Spleen (tissue), 11 donors: ENCODE data around the gene IFT172. TPM values are rescaled to one million over a fixed set of nuclear protein-coding genes. Genes with fewer than 3 reads are reported as not detected.

Source experiments
- DNase-seq: peaks from one replicate; pipeline ENCODE4 v3.0.0-alpha.2; 2020
- H3K27ac ChIP-seq, 8 donors: fragments of 200-600 bp; sonication (generic) in 7 of 8; 1 replicate in 4 of 8; 2 replicates in 4 of 8; pipeline versions ENCODE4 v1.5.0 to v1.8.0; 2016 to 2021; ENCODE audit warnings: inconsistent platforms in 4 of 8, mild to moderate bottlenecking in 4 of 8, moderate library complexity in 1 of 8
- H3K27me3 ChIP-seq, 7 donors: fragments of 200-600 bp; sonication (generic) in 6 of 7; replicated peaks in 1 of 7; 1 replicate in 4 of 7; 2 replicates in 3 of 7; pipeline versions ENCODE4 v1.5.0 to v1.8.0; 2016 to 2021; ENCODE audit warnings: inconsistent platforms in 3 of 7, mild to moderate bottlenecking in 1 of 7
- H3K36me3 ChIP-seq, 6 donors: fragments of 200-600 bp; sonication (generic) in 5 of 6; 1 replicate in 4 of 6; 2 replicates in 2 of 6; pipeline versions ENCODE4 v1.5.0 to v1.8.0; 2016 to 2021; ENCODE audit warnings: inconsistent platforms in 2 of 6
- H3K4me1 ChIP-seq, 6 donors: fragments of 200-600 bp; sonication (generic) in 5 of 6; 1 replicate in 3 of 6; 2 replicates in 3 of 6; pipeline versions ENCODE4 v1.5.0 to v1.8.0; 2016 to 2021; ENCODE audit warnings: inconsistent platforms in 3 of 6
- H3K4me3 ChIP-seq, 8 donors: fragments of 200-600 bp; sonication (generic) in 7 of 8; 1 replicate in 4 of 8; 2 replicates in 4 of 8; pipeline versions ENCODE4 v1.5.0 to v1.8.0; 2016 to 2021; ENCODE audit warnings: inconsistent platforms in 4 of 8, mild to moderate bottlenecking in 4 of 8, moderate library complexity in 2 of 8
- H3K9me3 ChIP-seq, 8 donors: fragments of 200-600 bp; sonication (generic) in 7 of 8; 1 replicate in 4 of 8; 2 replicates in 4 of 8; pipeline versions ENCODE4 v1.5.0 to v1.8.0; 2016 to 2021; ENCODE audit warnings: inconsistent platforms in 4 of 8
- POLR2A ChIP-seq, 3 donors: fragments of 450-650 bp; IDR thresholded peaks; one replicate each; pipeline ENCODE4 v1.5.1; 2017; ENCODE audit warnings: antibody characterized with exemption in 3 of 3, mild to moderate bottlenecking in 1 of 3
- POLR2AphosphoS5 ChIP-seq, 3 donors: sonication (generic); formaldehyde crosslinking; IDR thresholded peaks; one replicate each; pipeline ENCODE4 v1.5.1; 2017; ENCODE audit warnings: antibody characterized with exemption in 3 of 3
- WGBS, 5 donors: extraction: QIAGEN DNeasy Blood & Tissue Kit in 3 of 5; methylation state at CpG; one replicate each; pipeline versions ENCODE4 v1.1.5 to v1.1.7; 2013 to 2018; 5-methylcytosine and 5-hydroxymethylcytosine counted together
- intact Hi-C: fragments of 100-400 bp; cut with DNase I; formaldehyde crosslinking; loops from one replicate; pipeline ENCODE4 v1.15.0; 2023; ENCODE audit warnings: low total_unique reads
- polyA plus RNA-seq, 3 donors: library from polyadenylated mRNA; stranded (reverse); fragments of 200-250 nt; gene quantifications; one replicate each; pipeline ENCODE4 v1.2.1, GENCODE V29; 2013
- total RNA-seq, 7 donors: library from RNA; depleted of rRNA in 3 of 7; stranded (reverse); fragments of >200 nt in 3 of 7; fragmentation: NEBNext Ultra II Directional in 4 of 7; extraction: Animal tissue kit (Norgen Biotek cat#: 25700) in 4 of 7; gene quantifications; one replicate each; pipeline versions ENCODE4 v1.1.0 to v1.2.1, GENCODE V29; 2016 to 2021
- TF ChIP-seq, protein P1 (sequence below), 11 experiments: fragments of 200-600 bp in 7 of 11; fragments of 450-650 bp in 4 of 11; sonication (generic) in 4 of 11; IDR thresholded peaks in 8 of 11; conservative IDR thresholded peaks in 3 of 11; 1 replicate in 7 of 11; 2 replicates in 4 of 11; pipeline versions ENCODE4 v1.4.0 to v1.8.0; 2016 to 2021; ENCODE audit warnings: antibody characterized with exemption in 11 of 11, inconsistent platforms in 4 of 11, mild to moderate bottlenecking in 1 of 11
- donor health status: healthy with polysubstance abuse.
- donor health status: DM: no; HTN: no; CAD: no; lungs with moderate emphysema.
- donor health status: DM: no; HTN: no; CAD: no.
- donor health status: Bipolar disorder and iron deficiency.
- donor health status: healthy.
- donor health status: DM: no; HTN: no; CAD: no.
- donor health status: DM: yes; HTN: yes; CAD: no.

The IFT172 gene
- total and polyA plus RNA-seq, 10 donors: 14.4 to 48.4 (median 35.1) TPM

DNA sequence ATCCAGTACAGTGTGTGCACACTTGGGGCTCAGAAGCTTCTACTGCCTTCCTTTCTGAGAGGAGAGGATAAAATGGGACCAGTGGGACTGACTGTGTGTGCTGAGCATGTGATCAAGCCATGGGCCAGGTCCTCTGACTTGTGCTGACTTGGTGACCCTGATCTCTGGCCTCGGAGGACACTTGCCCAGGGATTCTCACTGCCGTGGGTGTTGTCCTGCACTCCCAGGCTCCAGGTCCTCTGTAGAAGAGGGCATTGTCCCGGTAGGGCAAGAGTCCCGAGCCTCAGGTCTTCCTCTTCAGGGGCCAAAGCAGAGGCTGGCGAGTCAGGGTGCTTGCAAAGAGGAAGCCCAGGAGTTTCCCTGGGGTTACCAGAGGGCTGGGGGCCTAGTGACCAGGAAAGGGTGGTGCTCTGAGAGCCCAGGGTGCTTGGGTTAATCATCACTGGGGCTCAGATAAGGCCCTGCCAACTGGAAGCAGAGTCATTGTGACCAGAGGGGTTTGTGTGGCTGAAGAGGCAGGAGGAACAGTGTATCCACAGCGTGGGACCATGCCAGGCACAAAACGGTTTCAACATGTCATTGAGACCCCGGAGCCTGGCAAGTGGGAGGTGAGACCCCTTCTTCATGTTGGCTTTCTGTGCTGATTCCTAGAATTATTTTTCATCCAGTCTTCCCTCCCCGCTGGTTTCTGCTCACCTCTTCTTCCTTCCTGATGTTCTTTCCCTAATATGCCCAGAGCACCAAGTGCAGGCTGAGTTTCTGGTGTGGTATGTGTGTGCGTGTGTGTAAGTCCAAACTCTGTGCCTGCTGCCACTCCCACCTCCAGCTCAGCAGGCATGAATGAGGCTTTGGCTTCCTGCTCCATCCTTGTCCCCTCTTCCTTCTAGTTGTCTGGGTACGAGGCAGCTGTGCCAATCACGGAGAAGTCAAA, 7.1 kb upstream of the IFT172 start, which contains the start of gene GCKR:
Gene GCKR, plus strand, starts transcription at position 483 of the 931 bp plus-strand sequence. Its CDS starts 66 bp downstream, at position 549.
- Histone ChIP-seq H3K27ac (peak within 1 kb of the TSS in 2 of 8 donors; percentile 10 to 50), H3K4me3 (no peak within 1 kb of the TSS), H3K4me1 (peaks cover 0 to 32% (median 18%) of the 10 kb centered on the region in 6 donors), H3K36me3 (peaks cover 0 to 5% (median 0%) of the 10 kb centered on the region in 6 donors), H3K9me3 (no peaks in the 10 kb centered on the region), H3K27me3 (peaks cover 0 to 53% (median 17%) of the 10 kb centered on the region in 7 donors)
- WGBS, 5 donors: 58 to 69% (median 58%) methylated on average over 10 to 12 of the region's 12 CpGs
- TF ChIP-seq POLR2A (IDR thresholded peaks at IDR 0.05): no peak
- TF ChIP-seq POLR2AphosphoS5 (IDR thresholded peaks at IDR 0.05): peak in 1 of 3 donors; percentile 16
- DNase-seq: no peak
- intact Hi-C loops: no loop called here

DNA sequence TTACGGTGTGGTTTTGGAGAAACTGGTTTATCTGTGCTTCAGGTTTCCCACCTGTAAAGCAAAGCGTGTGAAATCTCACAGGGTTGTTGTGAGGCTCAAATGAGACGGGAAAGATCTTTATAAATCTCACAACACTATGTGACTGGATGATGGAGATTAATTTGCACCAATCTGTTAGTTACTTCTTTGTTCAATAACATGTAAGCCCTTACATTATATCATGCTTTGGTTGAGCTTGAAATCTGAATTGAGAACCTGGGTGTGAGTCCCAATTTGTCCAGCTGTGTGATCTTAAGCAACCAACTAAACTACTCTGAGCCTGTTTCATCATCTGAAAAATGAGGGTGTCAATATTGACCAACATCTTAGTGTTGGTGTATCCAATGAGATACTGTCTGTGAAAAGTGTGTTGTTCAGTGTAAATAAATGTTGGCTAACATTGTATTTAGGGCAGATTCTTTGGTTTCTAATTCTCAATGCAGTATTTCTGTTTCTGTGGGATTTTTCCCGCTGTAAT, 6.4 kb upstream of the IFT172 start:
- 49 to 77% (median 68%) methylated on average over 4 of the region's 4 CpGs for WGBS, 5 donors
- TF ChIP-seq POLR2A (IDR thresholded peaks at IDR 0.05): no peak
- no peak for TF ChIP-seq POLR2AphosphoS5 (IDR thresholded peaks at IDR 0.05)
- TF ChIP-seq, protein P1, sequence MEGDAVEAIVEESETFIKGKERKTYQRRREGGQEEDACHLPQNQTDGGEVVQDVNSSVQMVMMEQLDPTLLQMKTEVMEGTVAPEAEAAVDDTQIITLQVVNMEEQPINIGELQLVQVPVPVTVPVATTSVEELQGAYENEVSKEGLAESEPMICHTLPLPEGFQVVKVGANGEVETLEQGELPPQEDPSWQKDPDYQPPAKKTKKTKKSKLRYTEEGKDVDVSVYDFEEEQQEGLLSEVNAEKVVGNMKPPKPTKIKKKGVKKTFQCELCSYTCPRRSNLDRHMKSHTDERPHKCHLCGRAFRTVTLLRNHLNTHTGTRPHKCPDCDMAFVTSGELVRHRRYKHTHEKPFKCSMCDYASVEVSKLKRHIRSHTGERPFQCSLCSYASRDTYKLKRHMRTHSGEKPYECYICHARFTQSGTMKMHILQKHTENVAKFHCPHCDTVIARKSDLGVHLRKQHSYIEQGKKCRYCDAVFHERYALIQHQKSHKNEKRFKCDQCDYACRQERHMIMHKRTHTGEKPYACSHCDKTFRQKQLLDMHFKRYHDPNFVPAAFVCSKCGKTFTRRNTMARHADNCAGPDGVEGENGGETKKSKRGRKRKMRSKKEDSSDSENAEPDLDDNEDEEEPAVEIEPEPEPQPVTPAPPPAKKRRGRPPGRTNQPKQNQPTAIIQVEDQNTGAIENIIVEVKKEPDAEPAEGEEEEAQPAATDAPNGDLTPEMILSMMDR (IDR thresholded peaks at IDR 0.05 in 8 of 11, conservative IDR thresholded peaks at IDR 0.05 in 3 of 11): no peak
- intact Hi-C loops: no loop called here
- no peak overlapping the region for H3K4me3 ChIP-seq
- peak overlapping the region in 2 of 8 donors; percentile 10 to 50 for H3K27ac ChIP-seq
- peaks cover 0 to 32% (median 18%) of the 10 kb centered on the region in 6 donors for H3K4me1 ChIP-seq
- no peaks in the 10 kb centered on the region for H3K9me3 ChIP-seq
- no peak for DNase-seq
- peaks cover 0 to 53% (median 17%) of the 10 kb centered on the region in 7 donors for H3K27me3 ChIP-seq
- peaks cover 0 to 5% (median 0%) of the 10 kb centered on the region in 6 donors for H3K36me3 ChIP-seq

DNA sequence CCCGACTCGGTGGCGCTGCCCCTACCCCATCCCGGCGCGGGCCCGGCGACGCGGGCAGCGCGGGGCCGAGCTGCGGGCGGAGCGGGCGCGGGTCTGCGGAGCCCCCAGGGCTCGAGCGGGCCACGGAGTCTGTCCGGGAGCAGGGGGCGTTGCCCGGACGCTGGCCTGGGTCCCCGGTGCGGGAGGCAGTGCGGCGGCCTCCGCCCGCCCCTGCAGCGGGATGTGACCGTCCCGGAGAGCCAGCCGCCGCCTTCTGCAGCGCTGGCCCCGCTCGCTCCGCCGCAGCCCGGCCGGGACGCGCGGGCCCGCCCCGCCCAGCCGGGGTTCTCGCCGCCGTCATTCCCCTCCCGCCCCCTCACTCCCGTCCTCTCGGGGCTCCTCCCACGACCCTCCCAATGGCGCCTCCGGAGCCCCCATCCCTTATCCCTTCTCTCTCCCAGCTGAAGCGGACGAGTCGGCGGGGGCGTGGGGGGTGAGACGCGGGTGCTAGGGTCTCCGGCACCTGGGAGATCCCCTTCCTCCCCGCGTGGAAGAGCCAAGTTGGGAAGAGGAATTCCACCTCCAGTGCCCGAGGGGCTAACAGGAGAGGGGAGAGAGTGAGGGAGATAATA, 5.5 kb upstream of the IFT172 start, which contains the start of gene FNDC4:
Gene FNDC4, minus strand, starts transcription at position 257 of the 611 bp plus-strand sequence. CDS start 521 bp downstream, outside the sequence.
- Histone ChIP-seq H3K36me3 (peaks cover 0 to 5% (median 0%) of the 10 kb centered on the region in 6 donors), H3K9me3 (no peaks in the 10 kb centered on the region), H3K27me3 (peaks cover 0 to 53% (median 17%) of the 10 kb centered on the region in 7 donors), H3K4me3 (peak within 1 kb of the TSS; percentile 30 to 76 (median 48)), H3K4me1 (peaks cover 2 to 35% (median 20%) of the 10 kb centered on the region in 6 donors), H3K27ac (peak within 1 kb of the TSS in 6 of 8 donors; percentile 9 to 66 (median 50))
- intact Hi-C loops: no loop called here
- TF ChIP-seq POLR2A (IDR thresholded peaks at IDR 0.05) (no peak), POLR2AphosphoS5 (IDR thresholded peaks at IDR 0.05) (peak in 1 of 3 donors; percentile 12)
- TF ChIP-seq, protein P1 (IDR thresholded peaks at IDR 0.05 in 8 of 11, conservative IDR thresholded peaks at IDR 0.05 in 3 of 11): no peak
- peak; percentile 78 for DNase-seq
- 0 to 1% (median 0%) methylated on average over 25 to 70 of the region's 70 CpGs for WGBS, 5 donors

DNA sequence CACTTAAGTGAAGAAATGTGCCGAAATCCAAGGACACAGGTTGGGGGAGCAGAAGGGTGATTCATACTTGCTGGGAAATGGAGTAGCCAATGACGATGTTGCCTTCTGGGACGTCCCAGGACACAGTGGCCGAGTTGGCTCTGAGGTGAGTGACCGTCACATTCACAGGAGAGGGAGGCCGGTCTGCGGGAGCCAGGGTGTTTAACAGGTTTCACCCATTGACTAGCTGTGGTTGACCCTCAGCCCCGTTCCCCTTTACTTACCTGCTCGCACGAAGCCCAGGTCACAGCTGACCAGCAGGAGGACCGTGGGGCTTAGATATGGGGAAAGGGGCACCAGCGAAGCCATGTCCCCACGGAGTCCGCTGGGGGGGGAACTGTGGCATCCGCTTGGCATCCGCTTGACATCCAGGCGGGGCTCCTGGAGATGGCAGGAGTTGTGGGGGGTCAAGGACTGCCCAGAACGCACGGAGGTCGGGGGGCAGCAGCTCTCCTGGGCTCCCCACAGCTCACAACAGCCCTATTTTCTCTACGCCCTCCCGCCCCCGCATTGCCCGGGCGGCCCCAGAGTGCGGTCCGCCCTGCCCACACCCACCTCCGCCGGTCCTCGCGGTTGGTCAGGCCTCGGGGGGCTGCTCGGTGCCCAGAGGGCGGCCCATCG, 4.9 kb upstream of the IFT172 start:
- H3K4me3 ChIP-seq: peak overlapping the region; percentile 30 to 76 (median 48)
- peak; percentile 77 for DNase-seq
- TF ChIP-seq POLR2A (IDR thresholded peaks at IDR 0.05): no peak
- TF ChIP-seq POLR2AphosphoS5 (IDR thresholded peaks at IDR 0.05): peak in 2 of 3 donors; percentile 27 to 46
- TF ChIP-seq, protein P1 (IDR thresholded peaks at IDR 0.05 in 8 of 11, conservative IDR thresholded peaks at IDR 0.05 in 3 of 11): no peak
- peaks cover 3 to 40% (median 24%) of the 10 kb centered on the region in 6 donors for H3K4me1 ChIP-seq
- intact Hi-C loops: no loop called here
- H3K9me3 ChIP-seq: no peaks in the 10 kb centered on the region
- peak overlapping the region in 6 of 8 donors; percentile 9 to 66 (median 50) for H3K27ac ChIP-seq
- H3K27me3 ChIP-seq: peaks cover 0 to 53% (median 17%) of the 10 kb centered on the region in 7 donors
- H3K36me3 ChIP-seq: peaks cover 0 to 5% (median 0%) of the 10 kb centered on the region in 6 donors
- 26 to 43% (median 28%) methylated on average over 20 to 35 of the region's 35 CpGs for WGBS, 5 donors
